ENCODE results near the gene GOPC. TPM values are rescaled to one million over a fixed set of nuclear protein-coding genes. Genes with fewer than 3 reads are reported as not detected.

GOPC gene
- total and polyA plus RNA-seq, 2 of the 13 experiments (the other 11 are each of a cell fraction or from before 2014, with no cell fraction given) = 20.9 to 41.5 TPM

GRCh38 chr6:117548797-117549301 is 53.5 kb downstream of the GOPC start (continued):
- no peak for TF ChIP-seq TRAFD1 (CRISPR knock-in tag; IDR thresholded peaks at IDR 0.05; ENCODE audit: borderline replicate concordance)
- no peak for TF ChIP-seq HNF1A (IDR thresholded peaks at IDR 0.05; ENCODE audit: low read depth)
- no peak for TF ChIP-seq HNF1A (CRISPR knock-in tag; IDR thresholded peaks at IDR 0.05; ENCODE audit: borderline replicate concordance)
- TF ChIP-seq ZNF24 (IDR thresholded peaks at IDR 0.05) = peak; percentile 95
- no peak for TF ChIP-seq ZBTB7A (CRISPR knock-in tag; IDR thresholded peaks at IDR 0.05)
- peak; percentile 55 for TF ChIP-seq SAP130 (CRISPR knock-in tag; IDR thresholded peaks at IDR 0.05; ENCODE audit: low read depth)
- TF ChIP-seq ZNF367 (CRISPR knock-in tag; IDR thresholded peaks at IDR 0.05; ENCODE audit: borderline replicate concordance) = no peak
- TF ChIP-seq MEF2D (CRISPR knock-in tag; IDR thresholded peaks at IDR 0.05) = no peak
- no peak for TF ChIP-seq ZNF282 (IDR thresholded peaks at IDR 0.05; ENCODE audit: partially characterized antibody)
- peak; percentile 37; the same call in 1 of the 2 replicates for TF ChIP-seq MAFF (IDR thresholded peaks at IDR 0.05; ENCODE audit: low read depth, low read length)
- no peak for TF ChIP-seq TBL1XR1 (IDR thresholded peaks at IDR 0.05; ENCODE audit: borderline replicate concordance, low read length, partially characterized antibody)
- TF ChIP-seq, protein P1, sequence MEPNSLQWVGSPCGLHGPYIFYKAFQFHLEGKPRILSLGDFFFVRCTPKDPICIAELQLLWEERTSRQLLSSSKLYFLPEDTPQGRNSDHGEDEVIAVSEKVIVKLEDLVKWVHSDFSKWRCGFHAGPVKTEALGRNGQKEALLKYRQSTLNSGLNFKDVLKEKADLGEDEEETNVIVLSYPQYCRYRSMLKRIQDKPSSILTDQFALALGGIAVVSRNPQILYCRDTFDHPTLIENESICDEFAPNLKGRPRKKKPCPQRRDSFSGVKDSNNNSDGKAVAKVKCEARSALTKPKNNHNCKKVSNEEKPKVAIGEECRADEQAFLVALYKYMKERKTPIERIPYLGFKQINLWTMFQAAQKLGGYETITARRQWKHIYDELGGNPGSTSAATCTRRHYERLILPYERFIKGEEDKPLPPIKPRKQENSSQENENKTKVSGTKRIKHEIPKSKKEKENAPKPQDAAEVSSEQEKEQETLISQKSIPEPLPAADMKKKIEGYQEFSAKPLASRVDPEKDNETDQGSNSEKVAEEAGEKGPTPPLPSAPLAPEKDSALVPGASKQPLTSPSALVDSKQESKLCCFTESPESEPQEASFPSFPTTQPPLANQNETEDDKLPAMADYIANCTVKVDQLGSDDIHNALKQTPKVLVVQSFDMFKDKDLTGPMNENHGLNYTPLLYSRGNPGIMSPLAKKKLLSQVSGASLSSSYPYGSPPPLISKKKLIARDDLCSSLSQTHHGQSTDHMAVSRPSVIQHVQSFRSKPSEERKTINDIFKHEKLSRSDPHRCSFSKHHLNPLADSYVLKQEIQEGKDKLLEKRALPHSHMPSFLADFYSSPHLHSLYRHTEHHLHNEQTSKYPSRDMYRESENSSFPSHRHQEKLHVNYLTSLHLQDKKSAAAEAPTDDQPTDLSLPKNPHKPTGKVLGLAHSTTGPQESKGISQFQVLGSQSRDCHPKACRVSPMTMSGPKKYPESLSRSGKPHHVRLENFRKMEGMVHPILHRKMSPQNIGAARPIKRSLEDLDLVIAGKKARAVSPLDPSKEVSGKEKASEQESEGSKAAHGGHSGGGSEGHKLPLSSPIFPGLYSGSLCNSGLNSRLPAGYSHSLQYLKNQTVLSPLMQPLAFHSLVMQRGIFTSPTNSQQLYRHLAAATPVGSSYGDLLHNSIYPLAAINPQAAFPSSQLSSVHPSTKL (CRISPR knock-in tag; IDR thresholded peaks at IDR 0.05) = peak; percentile 69
- TF ChIP-seq PLRG1 (conservative IDR thresholded peaks at IDR 0.05) = no peak
- no peak for TF ChIP-seq MTA3 (CRISPR knock-in tag; IDR thresholded peaks at IDR 0.05)
- TF ChIP-seq ZNF563 (CRISPR knock-in tag; IDR thresholded peaks at IDR 0.05) = no peak
- no peak for TF ChIP-seq ZNF224 (CRISPR knock-in tag; IDR thresholded peaks at IDR 0.05)
- peak; percentile 42; the same call in 1 of the 2 replicates for TF ChIP-seq SMARCE1 (IDR thresholded peaks at IDR 0.05; ENCODE audit: borderline replicate concordance)
- no peak for TF ChIP-seq ZBTB46 (CRISPR knock-in tag; IDR thresholded peaks at IDR 0.05; ENCODE audit: borderline replicate concordance)
